Osteocyte (in vitro differentiated cells): ENCODE results near the gene CBY3. TPM values are rescaled to one million over a fixed set of nuclear protein-coding genes. Genes with fewer than 3 reads are reported as not detected.
"Not testable (repeated sequence)": the region's sequence is repeated elsewhere in the genome, so short reads cannot be mapped to it uniquely, and the experiment has no call there.

ENCODE experiments used
- DNase-seq: peaks from one replicate; pipeline ENCODE4 v3.0.0; 2021; ENCODE audit warnings: mixed read lengths; ENCODE audit not compliant: unreplicated experiment; ENCODE audit errors: extremely low spot score
- H3K27ac Mint-ChIP-seq: one replicate; pipeline ENCODE4 v1.8.0; 2021; ENCODE audit warnings: mild to moderate bottlenecking, mixed read lengths; ENCODE audit not compliant: unreplicated experiment
- H3K27me3 Mint-ChIP-seq: one replicate; pipeline ENCODE4 v1.8.0; 2021; ENCODE audit warnings: mixed read lengths; ENCODE audit not compliant: unreplicated experiment
- H3K36me3 Mint-ChIP-seq: one replicate; pipeline ENCODE4 v1.8.0; 2021; ENCODE audit warnings: mixed read lengths; ENCODE audit not compliant: unreplicated experiment
- H3K4me1 Mint-ChIP-seq: one replicate; pipeline ENCODE4 v1.8.0; 2021; ENCODE audit warnings: mixed read lengths; ENCODE audit not compliant: unreplicated experiment
- H3K4me3 Mint-ChIP-seq: one replicate; pipeline ENCODE4 v1.8.0; 2021; ENCODE audit warnings: mild to moderate bottlenecking, moderate library complexity, mixed read lengths; ENCODE audit not compliant: unreplicated experiment
- H3K9me3 Mint-ChIP-seq: one replicate; pipeline ENCODE4 v1.8.0; 2021; ENCODE audit warnings: mixed read lengths; ENCODE audit not compliant: unreplicated experiment
- total RNA-seq: library from RNA; stranded (reverse); gene quantifications from 2 replicates; pipeline ENCODE4 v1.2.1, GENCODE V29; 2021
- TF ChIP-seq, protein P1 (sequence below): fragments of 200-600 bp; sonication (generic); IDR thresholded peaks from 2 replicates; pipeline ENCODE4 v1.5.0; 2021; ENCODE audit warnings: antibody characterized with exemption, mild to moderate bottlenecking, moderate library complexity

The CBY3 gene
- total RNA-seq, 1 donor from 2014 or later = not detected

DNA sequence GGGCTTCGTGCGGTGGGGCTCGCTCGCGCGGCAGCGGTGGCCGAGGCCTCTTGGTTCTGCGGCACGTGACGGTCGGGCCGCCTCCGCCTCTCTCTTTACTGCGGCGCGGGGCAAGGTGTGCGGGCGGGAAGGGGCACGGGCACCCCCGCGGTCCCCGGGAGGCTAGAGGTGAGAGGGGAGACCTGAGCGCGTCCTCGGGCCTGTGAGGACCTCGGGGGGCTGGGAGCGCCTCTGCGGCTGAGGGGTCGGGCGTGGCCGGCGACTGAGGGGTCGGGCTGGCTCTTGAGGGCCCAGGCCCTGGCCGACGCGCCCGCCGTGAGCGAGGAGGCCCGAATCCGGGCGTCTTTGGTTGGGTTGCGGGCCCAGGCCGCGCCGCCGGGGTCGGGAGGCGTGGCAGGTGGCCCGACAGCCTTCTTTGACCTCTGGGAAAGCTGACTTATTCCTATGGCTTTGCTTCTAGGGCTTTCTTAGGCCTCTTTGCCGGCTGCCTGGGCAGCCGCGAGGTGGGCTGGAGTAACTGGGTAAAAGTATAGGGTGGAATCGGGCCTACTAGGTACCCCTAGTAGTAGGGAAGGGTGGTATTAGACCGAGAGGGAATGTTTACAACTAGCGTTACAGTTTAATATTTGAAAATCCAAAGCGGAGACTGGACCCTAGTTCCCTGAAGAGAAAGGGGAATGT is 18.2 kb upstream of the CBY3 start, which contains the start of gene CANX:
Gene CANX (plus strand): TSS at position 33 of the 681 bp plus-strand sequence. CDS start 6,715 bp downstream, outside the sequence.
- Mint-ChIP-seq H3K4me1 (peaks cover 43% of the 10 kb centered on the region), H3K4me3 (peak within 1 kb of the TSS; percentile 98), H3K9me3 (no peaks in the 10 kb centered on the region), H3K27me3 (no peaks in the 10 kb centered on the region), H3K36me3 (peaks cover 15% of the 10 kb centered on the region), H3K27ac (peak within 1 kb of the TSS; percentile 99)
- DNase-seq = no peak
- TF ChIP-seq, protein P1, sequence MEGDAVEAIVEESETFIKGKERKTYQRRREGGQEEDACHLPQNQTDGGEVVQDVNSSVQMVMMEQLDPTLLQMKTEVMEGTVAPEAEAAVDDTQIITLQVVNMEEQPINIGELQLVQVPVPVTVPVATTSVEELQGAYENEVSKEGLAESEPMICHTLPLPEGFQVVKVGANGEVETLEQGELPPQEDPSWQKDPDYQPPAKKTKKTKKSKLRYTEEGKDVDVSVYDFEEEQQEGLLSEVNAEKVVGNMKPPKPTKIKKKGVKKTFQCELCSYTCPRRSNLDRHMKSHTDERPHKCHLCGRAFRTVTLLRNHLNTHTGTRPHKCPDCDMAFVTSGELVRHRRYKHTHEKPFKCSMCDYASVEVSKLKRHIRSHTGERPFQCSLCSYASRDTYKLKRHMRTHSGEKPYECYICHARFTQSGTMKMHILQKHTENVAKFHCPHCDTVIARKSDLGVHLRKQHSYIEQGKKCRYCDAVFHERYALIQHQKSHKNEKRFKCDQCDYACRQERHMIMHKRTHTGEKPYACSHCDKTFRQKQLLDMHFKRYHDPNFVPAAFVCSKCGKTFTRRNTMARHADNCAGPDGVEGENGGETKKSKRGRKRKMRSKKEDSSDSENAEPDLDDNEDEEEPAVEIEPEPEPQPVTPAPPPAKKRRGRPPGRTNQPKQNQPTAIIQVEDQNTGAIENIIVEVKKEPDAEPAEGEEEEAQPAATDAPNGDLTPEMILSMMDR = no peak

GRCh38 chr5:179697993-179698934 is 17.4 kb upstream of the CBY3 start:
- H3K9me3 Mint-ChIP-seq = no peaks in the 10 kb centered on the region
- peaks cover 35% of the 10 kb centered on the region for H3K4me1 Mint-ChIP-seq
- peaks cover 7% of the 10 kb centered on the region for H3K36me3 Mint-ChIP-seq

GRCh38 chr5:179697543-179697942 is 16.7 kb upstream of the CBY3 start:
- Mint-ChIP-seq H3K4me3 (peak overlapping the region; percentile 98), H3K4me1 (peaks cover 33% of the 10 kb centered on the region), H3K27ac (peak overlapping the region; percentile 99)
- H3K9me3 Mint-ChIP-seq, H3K36me3 Mint-ChIP-seq, DNase-seq, H3K27me3 Mint-ChIP-seq: not testable (repeated sequence)

More at GRCh38 chr5:179697993-179698934, 17.4 kb upstream of the CBY3 start:
- TF ChIP-seq, protein P1 = no peak
- peak; percentile 100 for DNase-seq
- H3K27me3 Mint-ChIP-seq = no peaks in the 10 kb centered on the region
- H3K4me3 Mint-ChIP-seq = peak overlapping the region; percentile 98
- H3K27ac Mint-ChIP-seq = peak overlapping the region; percentile 99

DNA sequence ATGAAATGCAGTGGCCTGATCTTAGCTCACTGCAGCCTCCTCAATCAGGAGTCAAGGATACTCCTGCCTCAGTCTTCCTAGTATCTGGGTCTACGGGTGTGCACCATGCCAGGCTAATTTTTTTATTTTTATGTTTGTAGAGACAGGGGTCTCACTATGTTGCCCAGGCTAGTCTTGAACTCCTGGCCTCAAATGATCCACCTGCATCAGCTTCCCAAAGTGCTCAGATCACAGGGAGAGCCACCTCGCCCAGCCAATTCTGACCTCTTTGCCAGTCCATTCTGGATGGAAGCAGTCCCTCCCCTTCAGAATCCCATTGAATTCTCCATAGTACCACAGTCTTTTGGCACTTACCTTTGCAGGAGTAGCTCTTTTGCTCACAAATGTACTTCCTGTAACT is 16.3 kb upstream of the CBY3 start:
- Mint-ChIP-seq H3K4me3 (peak overlapping the region; percentile 98), H3K27ac (peak overlapping the region; percentile 99), H3K4me1 (peaks cover 29% of the 10 kb centered on the region), H3K9me3 (no peaks in the 10 kb centered on the region), H3K27me3 (no peaks in the 10 kb centered on the region), H3K36me3 (peaks cover 2% of the 10 kb centered on the region)
- no peak for DNase-seq
- TF ChIP-seq, protein P1 = no peak

DNA sequence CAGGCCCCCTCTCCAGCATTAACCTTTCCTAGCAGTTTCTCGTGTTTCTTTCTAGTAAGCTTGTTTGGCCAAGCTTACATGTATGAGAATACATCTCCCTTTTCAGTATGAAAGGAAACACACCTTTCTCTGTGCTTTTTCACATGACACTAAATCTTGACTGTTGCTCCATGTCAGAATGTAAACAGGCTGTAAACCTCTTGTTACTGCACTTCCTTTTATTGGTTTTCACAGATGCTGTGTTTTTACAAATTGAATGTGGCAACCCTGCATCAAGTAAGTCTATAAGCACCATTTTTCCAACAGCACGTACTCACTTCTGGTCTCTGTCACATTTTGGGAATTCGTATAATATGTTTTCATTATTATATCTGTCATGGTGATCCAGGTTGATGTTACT is 15.8 kb upstream of the CBY3 start:
- no peak for DNase-seq
- Mint-ChIP-seq H3K9me3 (no peaks in the 10 kb centered on the region), H3K36me3 (no peaks in the 10 kb centered on the region), H3K4me3 (no peak overlapping the region), H3K27me3 (no peaks in the 10 kb centered on the region), H3K4me1 (peaks cover 27% of the 10 kb centered on the region), H3K27ac (peak overlapping the region; percentile 27)
- TF ChIP-seq, protein P1 = no peak
